Measurements from ENCODE around the gene EDAR.

Gene EDAR

DNA sequence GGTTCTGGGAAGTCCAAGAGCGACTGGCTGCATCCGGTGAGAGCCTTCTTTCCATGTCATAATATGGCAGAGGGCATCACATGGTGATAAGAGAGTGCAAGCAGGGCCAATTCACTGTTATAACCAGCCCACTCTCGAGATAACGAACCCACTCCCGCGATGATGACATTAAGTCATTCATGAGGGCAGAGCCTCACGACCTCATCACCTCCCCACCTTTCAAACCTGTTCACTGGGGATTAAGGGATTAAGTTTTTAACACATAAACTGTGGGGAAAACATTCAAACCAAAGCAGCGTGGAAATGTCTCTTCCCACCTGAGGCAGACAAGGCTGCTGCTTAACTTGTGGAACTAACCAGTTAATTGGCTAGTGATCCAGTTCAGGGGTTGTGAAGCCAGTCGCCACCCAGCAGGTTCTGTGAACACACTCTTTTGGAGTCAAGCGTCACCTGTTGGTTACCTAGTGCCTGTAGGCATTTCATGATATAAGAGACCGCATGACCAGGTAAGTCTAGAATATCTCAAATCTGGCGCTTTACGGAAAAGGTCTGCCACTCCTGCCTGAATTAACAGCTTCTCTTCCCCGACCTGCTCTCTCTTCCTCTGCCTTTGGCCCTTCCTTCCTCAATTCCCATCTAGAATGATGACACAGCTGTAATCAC, 54.3 kb downstream of the EDAR start:
- H3K4me3 ChIP-seq (ENCODE audit: low read length), result no peak overlapping the region
- DNase-seq (ENCODE audit: low read depth), result no peak
- TF ChIP-seq, protein P1, sequence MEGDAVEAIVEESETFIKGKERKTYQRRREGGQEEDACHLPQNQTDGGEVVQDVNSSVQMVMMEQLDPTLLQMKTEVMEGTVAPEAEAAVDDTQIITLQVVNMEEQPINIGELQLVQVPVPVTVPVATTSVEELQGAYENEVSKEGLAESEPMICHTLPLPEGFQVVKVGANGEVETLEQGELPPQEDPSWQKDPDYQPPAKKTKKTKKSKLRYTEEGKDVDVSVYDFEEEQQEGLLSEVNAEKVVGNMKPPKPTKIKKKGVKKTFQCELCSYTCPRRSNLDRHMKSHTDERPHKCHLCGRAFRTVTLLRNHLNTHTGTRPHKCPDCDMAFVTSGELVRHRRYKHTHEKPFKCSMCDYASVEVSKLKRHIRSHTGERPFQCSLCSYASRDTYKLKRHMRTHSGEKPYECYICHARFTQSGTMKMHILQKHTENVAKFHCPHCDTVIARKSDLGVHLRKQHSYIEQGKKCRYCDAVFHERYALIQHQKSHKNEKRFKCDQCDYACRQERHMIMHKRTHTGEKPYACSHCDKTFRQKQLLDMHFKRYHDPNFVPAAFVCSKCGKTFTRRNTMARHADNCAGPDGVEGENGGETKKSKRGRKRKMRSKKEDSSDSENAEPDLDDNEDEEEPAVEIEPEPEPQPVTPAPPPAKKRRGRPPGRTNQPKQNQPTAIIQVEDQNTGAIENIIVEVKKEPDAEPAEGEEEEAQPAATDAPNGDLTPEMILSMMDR (IDR thresholded peaks at IDR 0.05; ENCODE audit: insufficient read depth, low read depth, low read length, missing control alignments), result no peak

DNA sequence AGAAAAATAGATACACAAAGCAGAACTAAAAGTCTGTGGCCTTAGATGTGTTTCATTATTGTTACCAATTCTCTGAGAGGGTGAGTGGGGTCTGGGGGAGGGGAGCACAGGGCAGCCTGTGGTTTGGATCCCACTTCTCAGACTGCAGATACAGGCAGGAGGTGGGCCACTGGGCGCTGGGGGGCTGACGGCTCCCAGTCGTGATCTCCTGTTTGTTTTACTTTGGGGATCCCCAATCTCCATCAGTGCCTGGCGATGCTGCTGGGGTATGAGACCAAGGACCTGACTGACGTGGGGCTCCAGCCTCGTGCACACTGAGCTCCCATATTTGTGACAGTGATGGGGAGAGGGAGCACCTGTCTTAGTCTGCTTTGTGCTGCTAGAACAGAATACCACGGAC, 54.9 kb downstream of the EDAR start:
- TF ChIP-seq, protein P1 (IDR thresholded peaks at IDR 0.05; ENCODE audit: insufficient read depth, low read depth, low read length, missing control alignments), result no peak
- no peak for DNase-seq (ENCODE audit: low read depth)
- H3K4me3 ChIP-seq (ENCODE audit: low read length), result no peak overlapping the region

- H3K4me3 ChIP-seq (ENCODE audit: low read length), result no peak overlapping the region
- DNase-seq (ENCODE audit: low read depth), result peak; percentile 69
- TF ChIP-seq, protein P1 (IDR thresholded peaks at IDR 0.05; ENCODE audit: insufficient read depth, low read depth, low read length, missing control alignments), result no peak
These were observed 55.3 kb downstream of the EDAR start for GRCh38 chr2:108933691-108934117.

DNA sequence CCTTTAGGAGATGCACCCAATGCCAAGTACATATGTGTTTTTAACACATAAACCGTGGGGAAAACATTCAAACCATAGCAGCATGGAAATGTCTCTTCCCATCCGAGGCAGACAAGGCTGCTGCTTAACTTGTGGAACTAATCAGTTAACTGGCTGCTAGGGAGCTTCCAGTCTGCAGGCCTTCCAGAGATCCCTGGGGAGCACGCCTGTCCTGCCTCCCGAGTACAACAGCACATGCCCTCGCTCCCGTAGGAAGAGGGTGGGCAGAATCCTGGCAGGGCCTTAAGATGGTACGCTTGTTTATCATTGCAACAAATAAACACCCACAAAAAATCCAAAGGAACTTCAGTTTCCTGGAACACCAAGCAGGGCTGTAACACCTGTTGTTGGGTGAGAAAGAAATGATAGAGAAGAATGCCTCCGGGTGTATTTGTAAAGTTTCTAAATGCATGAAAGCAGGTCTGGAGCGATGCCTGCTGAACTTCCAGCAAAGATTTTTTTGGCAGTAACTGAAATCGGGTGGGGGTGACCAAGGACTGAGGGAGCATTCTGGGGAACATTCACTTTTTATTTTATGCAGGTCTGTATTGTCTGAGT, 56.2 kb downstream of the EDAR start:
- TF ChIP-seq, protein P1 (IDR thresholded peaks at IDR 0.05; ENCODE audit: insufficient read depth, low read depth, low read length, missing control alignments), result no peak
- no peak overlapping the region for H3K4me3 ChIP-seq (ENCODE audit: low read length)
- DNase-seq (ENCODE audit: low read depth), result no peak

GRCh38 chr2:108931372-108931771, 57.6 kb downstream of the EDAR start:
- H3K4me3 ChIP-seq (ENCODE audit: low read length), result no peak overlapping the region
- TF ChIP-seq, protein P1 (IDR thresholded peaks at IDR 0.05; ENCODE audit: insufficient read depth, low read depth, low read length, missing control alignments), result no peak
- no peak for DNase-seq (ENCODE audit: low read depth)

GRCh38 chr2:108929807-108930425, 59.1 kb downstream of the EDAR start:
- no peak for DNase-seq (ENCODE audit: low read depth)
- TF ChIP-seq, protein P1 (IDR thresholded peaks at IDR 0.05; ENCODE audit: insufficient read depth, low read depth, low read length, missing control alignments), result no peak
- H3K4me3 ChIP-seq (ENCODE audit: low read length), result no peak overlapping the region

Data from epithelial cell of esophagus (primary cell).